NCI-H2107 (cell line): Measurements from ENCODE around the gene DNAJC3.
"Not testable (repeated sequence)": the region's sequence is repeated elsewhere in the genome, so short reads cannot be mapped to it uniquely, and the experiment has no call there.

Experiments
- DNase-seq: peaks from one replicate; lab custom pipeline; 2025; lab: John Stamatoyannopoulos, UW

Gene DNAJC3

GRCh38 chr13:95676762-95677563, at the start of gene DNAJC3:
Gene DNAJC3, plus strand, starts transcription at chr13:95677139. Its CDS starts 117 bp downstream, at chr13:95677256.
- peak; percentile 87 for DNase-seq

- DNase-seq = no peak
These were observed 49.3 kb upstream of the DNAJC3 start for GRCh38 chr13:95627590-95627989.

GRCh38 chr13:95628488-95628887, 48.5 kb upstream of the DNAJC3 start:
- no peak for DNase-seq

GRCh38 chr13:95629071-95629470, 47.9 kb upstream of the DNAJC3 start:
- no peak for DNase-seq

GRCh38 chr13:95630593-95630992, 46.3 kb upstream of the DNAJC3 start:
- DNase-seq = no peak

- no peak for DNase-seq
These were observed 40.1 kb upstream of the DNAJC3 start for GRCh38 chr13:95636853-95637252.

GRCh38 chr13:95641291-95642027, 35.5 kb upstream of the DNAJC3 start:
- no peak for DNase-seq

GRCh38 chr13:95642028-95642621, 34.8 kb upstream of the DNAJC3 start:
- DNase-seq = no peak

GRCh38 chr13:95642999-95643398, 33.9 kb upstream of the DNAJC3 start:
- no peak for DNase-seq

GRCh38 chr13:95643571-95643935, 33.4 kb upstream of the DNAJC3 start:
- no peak for DNase-seq

GRCh38 chr13:95643936-95644598, 32.9 kb upstream of the DNAJC3 start:
- no peak for DNase-seq

- DNase-seq = peak; percentile 54
These were observed 32.3 kb upstream of the DNAJC3 start, which contains the start of gene DZIP1 for GRCh38 chr13:95644601-95645052. Gene DZIP1, minus strand, starts transcription at chr13:95644706. Its CDS starts 2,677 bp downstream, at chr13:95642029.

GRCh38 chr13:95647321-95647720, 29.6 kb upstream of the DNAJC3 start:
- no peak for DNase-seq

GRCh38 chr13:95650696-95651095, 26.2 kb upstream of the DNAJC3 start:
- DNase-seq = no peak

GRCh38 chr13:95652244-95652764, 24.6 kb upstream of the DNAJC3 start:
- no peak for DNase-seq

GRCh38 chr13:95652821-95653220, 24.1 kb upstream of the DNAJC3 start:
- no peak for DNase-seq

- DNase-seq = no peak
These were observed 20.4 kb upstream of the DNAJC3 start for GRCh38 chr13:95656386-95657015.

GRCh38 chr13:95659500-95659899, 17.4 kb upstream of the DNAJC3 start:
- DNase-seq = no peak

GRCh38 chr13:95660981-95661581, 15.9 kb upstream of the DNAJC3 start:
- DNase-seq = no peak

GRCh38 chr13:95667235-95667634, 9.7 kb upstream of the DNAJC3 start:
- not testable (repeated sequence) for DNase-seq

GRCh38 chr13:95671597-95671996, 5.3 kb upstream of the DNAJC3 start:
- no peak for DNase-seq
